ENCODE measurements around the gene MRPS9. TPM values are rescaled to one million over a fixed set of nuclear protein-coding genes. Genes with fewer than 3 reads are reported as not detected.
A peak's percentile ranks its signal among the peaks of the same experiment; 100 is the strongest.

Gene MRPS9
- polyA plus RNA-seq, 6 donors from 2014 or later = 12.9 to 24.9 (median 19.2) TPM

- H3K4me3 Mint-ChIP-seq = no peak overlapping the region
- H3K27me3 Mint-ChIP-seq = no peaks in the 10 kb centered on the region
Observed at GRCh38 chr2:105062158-105062557, 24.3 kb downstream of the MRPS9 start.

GRCh38 chr2:105068387-105068786 lies 30.5 kb downstream of the MRPS9 start:
- H3K4me1 Mint-ChIP-seq = peaks cover 0 to 14% (median 12%) of the 10 kb centered on the region in 3 donors
- H3K4me3 Mint-ChIP-seq = no peak overlapping the region
- peak overlapping the region in 1 of 6 donors; percentile 6 for H3K27ac Mint-ChIP-seq
- H3K27me3 Mint-ChIP-seq = no peaks in the 10 kb centered on the region
- H3K36me3 Mint-ChIP-seq = peaks cover 22 to 25% of the 10 kb centered on the region in 2 donors
- DNase-seq (no peak), ATAC-seq (ENCODE audit: low read depth in 2 of 2) (no peak)
- no peaks in the 10 kb centered on the region for H3K9me3 Mint-ChIP-seq

More at GRCh38 chr2:105062158-105062557, 24.3 kb downstream of the MRPS9 start:
- H3K4me1 Mint-ChIP-seq = peaks cover 0 to 17% (median 12%) of the 10 kb centered on the region in 3 donors
- no peak overlapping the region for H3K27ac Mint-ChIP-seq
- DNase-seq = no peak
- H3K36me3 Mint-ChIP-seq = peaks cover 0 to 25% of the 10 kb centered on the region in 2 donors
- no peaks in the 10 kb centered on the region for H3K9me3 Mint-ChIP-seq
- ATAC-seq (ENCODE audit: low read depth in 2 of 2) = no peak

GRCh38 chr2:105068875-105069274 lies 31.0 kb downstream of the MRPS9 start:
- H3K27me3 Mint-ChIP-seq = no peaks in the 10 kb centered on the region
- DNase-seq (no peak), ATAC-seq (ENCODE audit: low read depth in 2 of 2) (no peak)
- H3K36me3 Mint-ChIP-seq = peaks cover 21 to 22% of the 10 kb centered on the region in 2 donors
- H3K9me3 Mint-ChIP-seq = no peaks in the 10 kb centered on the region
- no peak overlapping the region for H3K4me3 Mint-ChIP-seq
- peaks cover 0 to 13% (median 9%) of the 10 kb centered on the region in 3 donors for H3K4me1 Mint-ChIP-seq
- no peak overlapping the region for H3K27ac Mint-ChIP-seq

GRCh38 chr2:105070010-105070865 lies 32.4 kb downstream of the MRPS9 start:
- Mint-ChIP-seq H3K27me3 (no peaks in the 10 kb centered on the region), H3K36me3 (peaks cover 22 to 25% of the 10 kb centered on the region in 2 donors), H3K4me1 (peaks cover 0 to 10% (median 0%) of the 10 kb centered on the region in 3 donors), H3K9me3 (no peaks in the 10 kb centered on the region), H3K27ac (peak overlapping the region in 2 of 6 donors; percentile 23 to 62), H3K4me3 (no peak overlapping the region)
- DNase-seq (no peak), ATAC-seq (ENCODE audit: low read depth in 2 of 2) (no peak)

GRCh38 chr2:105071379-105071778 lies 33.5 kb downstream of the MRPS9 start:
- H3K36me3 Mint-ChIP-seq = peaks cover 22 to 32% of the 10 kb centered on the region in 2 donors
- peaks cover 0 to 10% (median 0%) of the 10 kb centered on the region in 3 donors for H3K4me1 Mint-ChIP-seq
- no peak for DNase-seq
- H3K27me3 Mint-ChIP-seq = no peaks in the 10 kb centered on the region
- no peaks in the 10 kb centered on the region for H3K9me3 Mint-ChIP-seq
- no peak for ATAC-seq (ENCODE audit: low read depth in 2 of 2)
- H3K27ac Mint-ChIP-seq = no peak overlapping the region
- H3K4me3 Mint-ChIP-seq = no peak overlapping the region

- Mint-ChIP-seq H3K27me3 (no peaks in the 10 kb centered on the region), H3K4me1 (peaks cover 0 to 10% (median 0%) of the 10 kb centered on the region in 3 donors), H3K36me3 (peaks cover 22 to 31% of the 10 kb centered on the region in 2 donors), H3K9me3 (no peaks in the 10 kb centered on the region), H3K4me3 (no peak overlapping the region), H3K27ac (no peak overlapping the region)
- DNase-seq (no peak), ATAC-seq (ENCODE audit: low read depth in 2 of 2) (no peak)
Observed at GRCh38 chr2:105072039-105072438, 34.2 kb downstream of the MRPS9 start.

- Mint-ChIP-seq H3K4me3 (no peak overlapping the region), H3K27ac (no peak overlapping the region), H3K9me3 (no peaks in the 10 kb centered on the region), H3K36me3 (peaks cover 15 to 30% of the 10 kb centered on the region in 2 donors), H3K4me1 (peaks cover 0 to 5% (median 0%) of the 10 kb centered on the region in 3 donors), H3K27me3 (no peaks in the 10 kb centered on the region)
- no peak for ATAC-seq (ENCODE audit: low read depth in 2 of 2)
- DNase-seq = no peak
Observed at GRCh38 chr2:105073591-105073990, 35.7 kb downstream of the MRPS9 start.

- no peaks in the 10 kb centered on the region for H3K4me1 Mint-ChIP-seq
- DNase-seq (no peak), ATAC-seq (ENCODE audit: low read depth in 2 of 2) (no peak)
- H3K36me3 Mint-ChIP-seq = peaks cover 8 to 27% of the 10 kb centered on the region in 2 donors
- H3K9me3 Mint-ChIP-seq = no peaks in the 10 kb centered on the region
- no peaks in the 10 kb centered on the region for H3K27me3 Mint-ChIP-seq
- H3K4me3 Mint-ChIP-seq = no peak overlapping the region
- H3K27ac Mint-ChIP-seq = peak overlapping the region in 1 of 6 donors; percentile 28
Observed at GRCh38 chr2:105076121-105076520, 38.3 kb downstream of the MRPS9 start.

- DNase-seq (no peak), ATAC-seq (ENCODE audit: low read depth in 2 of 2) (no peak)
- no peak overlapping the region for H3K27ac Mint-ChIP-seq
- no peaks in the 10 kb centered on the region for H3K4me1 Mint-ChIP-seq
- no peak overlapping the region for H3K4me3 Mint-ChIP-seq
- peaks cover 6 to 31% of the 10 kb centered on the region in 2 donors for H3K36me3 Mint-ChIP-seq
- no peaks in the 10 kb centered on the region for H3K9me3 Mint-ChIP-seq
- H3K27me3 Mint-ChIP-seq = no peaks in the 10 kb centered on the region
Observed at GRCh38 chr2:105078906-105079495, 41.1 kb downstream of the MRPS9 start.

GRCh38 chr2:105080461-105080860 lies 42.6 kb downstream of the MRPS9 start:
- H3K9me3 Mint-ChIP-seq = no peaks in the 10 kb centered on the region
- DNase-seq = no peak
- H3K36me3 Mint-ChIP-seq = peaks cover 6 to 26% of the 10 kb centered on the region in 2 donors
- H3K4me1 Mint-ChIP-seq = no peaks in the 10 kb centered on the region
- H3K27ac Mint-ChIP-seq = no peak overlapping the region
- H3K4me3 Mint-ChIP-seq = no peak overlapping the region
- ATAC-seq (ENCODE audit: low read depth in 2 of 2) = no peak
- no peaks in the 10 kb centered on the region for H3K27me3 Mint-ChIP-seq

GRCh38 chr2:105081006-105081601 lies 43.2 kb downstream of the MRPS9 start:
- Mint-ChIP-seq H3K9me3 (no peaks in the 10 kb centered on the region), H3K27ac (no peak overlapping the region), H3K4me1 (no peaks in the 10 kb centered on the region), H3K36me3 (peaks cover 6 to 21% of the 10 kb centered on the region in 2 donors), H3K4me3 (no peak overlapping the region), H3K27me3 (no peaks in the 10 kb centered on the region)
- DNase-seq (no peak), ATAC-seq (ENCODE audit: low read depth in 2 of 2) (no peak)

- no peaks in the 10 kb centered on the region for H3K9me3 Mint-ChIP-seq
- DNase-seq (no peak), ATAC-seq (ENCODE audit: low read depth in 2 of 2) (no peak)
- peaks cover 6 to 16% of the 10 kb centered on the region in 2 donors for H3K36me3 Mint-ChIP-seq
- H3K27me3 Mint-ChIP-seq = no peaks in the 10 kb centered on the region
- H3K4me3 Mint-ChIP-seq = no peak overlapping the region
- H3K4me1 Mint-ChIP-seq = no peaks in the 10 kb centered on the region
- H3K27ac Mint-ChIP-seq = peak overlapping the region in 1 of 6 donors; percentile 76
Observed at GRCh38 chr2:105082107-105082506, 44.2 kb downstream of the MRPS9 start.

GRCh38 chr2:105085525-105085924 lies 47.7 kb downstream of the MRPS9 start:
- no peak overlapping the region for H3K27ac Mint-ChIP-seq
- H3K4me1 Mint-ChIP-seq = no peaks in the 10 kb centered on the region
- no peaks in the 10 kb centered on the region for H3K9me3 Mint-ChIP-seq
- no peak overlapping the region for H3K4me3 Mint-ChIP-seq
- no peaks in the 10 kb centered on the region for H3K27me3 Mint-ChIP-seq
- ATAC-seq (ENCODE audit: low read depth in 2 of 2) (no peak), DNase-seq (no peak)
- H3K36me3 Mint-ChIP-seq = peaks cover 6 to 21% of the 10 kb centered on the region in 2 donors
